ENCODE measurements around the gene LRRC43. TPM values are rescaled to one million over a fixed set of nuclear protein-coding genes. Genes with fewer than 3 reads are reported as not detected.

The LRRC43 gene
- total and polyA plus RNA-seq, 10 donors = 0.13 to 5.2 (median 0.82) TPM

DNA sequence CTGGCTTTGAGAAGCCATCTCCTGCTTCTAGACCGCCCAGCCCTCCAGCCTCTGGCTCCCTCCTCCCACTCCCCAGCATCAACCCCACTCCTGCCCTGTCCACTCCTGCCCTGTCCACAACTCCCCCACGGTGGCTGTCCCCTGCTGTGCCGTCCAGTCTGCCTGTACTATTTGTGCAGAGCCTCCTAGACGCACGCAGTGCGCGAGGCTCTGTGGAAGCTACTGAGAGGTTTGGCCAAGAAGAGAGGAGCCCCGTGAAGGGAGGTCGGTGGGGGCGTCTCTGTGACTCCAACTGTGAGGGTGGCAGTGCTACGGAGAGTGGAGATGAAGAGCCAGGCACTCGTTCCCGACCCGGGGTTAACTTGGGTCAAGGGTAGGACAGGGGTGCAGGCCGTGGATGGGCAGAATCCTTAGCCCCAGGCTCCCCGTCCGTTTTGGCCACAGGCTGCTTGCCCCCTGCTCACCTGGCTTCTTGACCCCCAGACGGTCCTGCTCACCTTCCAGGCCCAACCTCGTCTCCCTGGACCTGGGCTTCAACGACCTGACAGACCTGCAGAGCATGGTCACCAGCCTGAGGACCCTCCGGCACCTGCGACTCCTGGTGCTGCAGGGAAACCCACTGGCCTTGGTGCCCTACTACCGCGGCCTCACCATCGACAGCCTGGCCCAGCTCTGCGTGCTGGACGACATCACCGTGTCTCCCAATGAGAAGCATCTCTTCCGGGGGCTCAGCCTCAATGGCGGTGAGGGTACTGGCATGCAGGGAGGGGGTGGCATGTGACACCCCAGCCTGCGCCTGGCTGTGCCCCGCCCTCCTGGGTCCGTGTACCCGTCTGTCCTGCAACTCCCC is 6.9 kb downstream of the LRRC43 start:
- peaks cover 0 to 11% (median under 1%) of the 10 kb centered on the region in 6 donors for H3K4me1 ChIP-seq
- WGBS, 5 donors = 84 to 90% (median 90%) methylated on average over 32 to 34 of the region's 34 CpGs
- H3K27ac ChIP-seq = no peak overlapping the region
- no peak overlapping the region for H3K4me3 ChIP-seq
- H3K9me3 ChIP-seq = peaks cover 0 to 5% (median 0%) of the 10 kb centered on the region in 8 donors
- no peaks in the 10 kb centered on the region for H3K36me3 ChIP-seq
- DNase-seq = no peak
- TF ChIP-seq POLR2AphosphoS5 (IDR thresholded peaks at IDR 0.05) = no peak
- TF ChIP-seq, protein P1, sequence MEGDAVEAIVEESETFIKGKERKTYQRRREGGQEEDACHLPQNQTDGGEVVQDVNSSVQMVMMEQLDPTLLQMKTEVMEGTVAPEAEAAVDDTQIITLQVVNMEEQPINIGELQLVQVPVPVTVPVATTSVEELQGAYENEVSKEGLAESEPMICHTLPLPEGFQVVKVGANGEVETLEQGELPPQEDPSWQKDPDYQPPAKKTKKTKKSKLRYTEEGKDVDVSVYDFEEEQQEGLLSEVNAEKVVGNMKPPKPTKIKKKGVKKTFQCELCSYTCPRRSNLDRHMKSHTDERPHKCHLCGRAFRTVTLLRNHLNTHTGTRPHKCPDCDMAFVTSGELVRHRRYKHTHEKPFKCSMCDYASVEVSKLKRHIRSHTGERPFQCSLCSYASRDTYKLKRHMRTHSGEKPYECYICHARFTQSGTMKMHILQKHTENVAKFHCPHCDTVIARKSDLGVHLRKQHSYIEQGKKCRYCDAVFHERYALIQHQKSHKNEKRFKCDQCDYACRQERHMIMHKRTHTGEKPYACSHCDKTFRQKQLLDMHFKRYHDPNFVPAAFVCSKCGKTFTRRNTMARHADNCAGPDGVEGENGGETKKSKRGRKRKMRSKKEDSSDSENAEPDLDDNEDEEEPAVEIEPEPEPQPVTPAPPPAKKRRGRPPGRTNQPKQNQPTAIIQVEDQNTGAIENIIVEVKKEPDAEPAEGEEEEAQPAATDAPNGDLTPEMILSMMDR (IDR thresholded peaks at IDR 0.05 in 8 of 11, conservative IDR thresholded peaks at IDR 0.05 in 3 of 11) = no peak
- no peak for TF ChIP-seq POLR2A (IDR thresholded peaks at IDR 0.05)
- intact Hi-C loops (cut with DNase I; ENCODE audit: low total_unique reads) = loop anchor here (5.0 kb wide), 1 partner anchor 58 kb away; no protein-coding TSS in a partner anchor
- H3K27me3 ChIP-seq (replicated peaks in 1 of 7) = peaks cover 0 to 10% (median 0%) of the 10 kb centered on the region in 7 donors

DNA sequence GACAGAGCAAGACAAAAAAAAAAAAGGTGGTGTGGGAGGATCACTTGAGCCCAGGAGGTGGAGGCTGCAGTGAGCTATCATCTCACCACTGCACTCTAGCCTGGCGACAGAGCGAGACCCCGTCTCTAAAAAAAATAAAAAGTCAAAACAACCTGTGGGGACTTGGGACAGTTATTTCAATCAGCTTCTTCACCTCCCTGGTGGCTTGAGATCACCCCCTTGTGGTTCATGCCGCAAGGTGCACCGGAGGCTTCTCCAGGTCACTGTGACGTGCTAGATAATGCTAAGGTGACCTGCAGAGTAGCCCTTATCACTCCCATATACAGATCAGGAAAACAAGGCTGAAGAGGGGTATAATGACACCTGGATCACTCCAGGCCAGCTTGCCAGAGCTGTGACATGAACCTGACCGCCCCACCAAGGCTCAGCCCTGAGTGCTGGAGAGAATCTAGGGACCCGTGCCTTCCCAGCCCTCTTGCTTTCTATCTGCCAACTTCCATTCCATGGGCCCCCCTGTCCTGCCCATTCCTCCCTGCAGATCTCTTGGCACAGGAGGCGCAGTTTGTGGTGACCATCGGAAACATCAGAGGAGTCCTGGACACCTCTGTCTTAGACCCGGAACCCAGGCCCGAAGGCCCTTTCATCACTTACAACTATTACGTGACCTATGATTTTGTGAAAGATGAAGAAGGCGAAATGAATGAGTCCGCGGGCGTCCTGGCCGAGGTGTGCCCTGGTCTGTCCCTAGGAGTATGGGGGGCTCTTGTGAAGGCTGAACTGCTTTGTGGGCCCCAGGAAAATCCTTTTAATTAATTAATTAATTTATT is 8.1 kb downstream of the LRRC43 start:
- TF ChIP-seq, protein P1 (IDR thresholded peaks at IDR 0.05 in 8 of 11, conservative IDR thresholded peaks at IDR 0.05 in 3 of 11) = peak; percentile 52 to 87 (median 76)
- TF ChIP-seq POLR2A (IDR thresholded peaks at IDR 0.05) (no peak), POLR2AphosphoS5 (IDR thresholded peaks at IDR 0.05) (peak in 1 of 3 donors; percentile 14)

DNA sequence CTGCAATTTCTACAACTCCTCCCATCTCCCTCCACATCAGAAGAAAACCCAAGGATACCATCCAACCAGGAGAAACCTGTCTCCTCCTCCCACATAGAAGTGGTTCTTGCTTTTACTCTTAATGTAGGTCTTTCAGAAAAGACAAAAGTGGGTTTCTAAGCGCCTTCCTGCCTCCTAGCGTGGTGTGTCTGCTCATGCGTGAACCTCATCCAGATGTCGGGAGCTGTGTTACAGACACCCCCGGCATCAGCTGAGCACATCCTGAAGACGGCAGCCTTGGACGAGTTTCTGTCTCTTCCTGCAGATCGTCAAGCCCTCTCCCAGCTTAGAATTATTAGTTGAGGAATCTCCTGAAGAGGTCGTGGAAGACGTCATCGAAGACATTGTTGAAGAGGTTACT is 9.5 kb downstream of the LRRC43 start:
- Histone ChIP-seq H3K36me3 (no peaks in the 10 kb centered on the region), H3K4me1 (peaks cover 0 to 6% (median 0%) of the 10 kb centered on the region in 6 donors), H3K27me3 (replicated peaks in 1 of 7) (peaks cover 0 to 17% (median 0%) of the 10 kb centered on the region in 7 donors), H3K9me3 (peaks cover 0 to 13% (median 6%) of the 10 kb centered on the region in 8 donors), H3K27ac (no peak overlapping the region), H3K4me3 (no peak overlapping the region)
- TF ChIP-seq, protein P1 (IDR thresholded peaks at IDR 0.05 in 8 of 11, conservative IDR thresholded peaks at IDR 0.05 in 3 of 11) = no peak
- no peak for TF ChIP-seq POLR2A (IDR thresholded peaks at IDR 0.05)
- TF ChIP-seq POLR2AphosphoS5 (IDR thresholded peaks at IDR 0.05) = no peak
- WGBS, 5 donors = 76 to 84% (median 81%) methylated on average over 11 of the region's 11 CpGs
- intact Hi-C loops (cut with DNase I; ENCODE audit: low total_unique reads) = no loop called here
- no peak for DNase-seq

More for the DNA sequence above, 8.1 kb downstream of the LRRC43 start:
- peaks cover 0 to 10% (median 0%) of the 10 kb centered on the region in 7 donors for H3K27me3 ChIP-seq (replicated peaks in 1 of 7)
- peaks cover 0 to 13% (median 6%) of the 10 kb centered on the region in 8 donors for H3K9me3 ChIP-seq
- intact Hi-C loops (cut with DNase I; ENCODE audit: low total_unique reads) = no loop called here
- no peaks in the 10 kb centered on the region for H3K36me3 ChIP-seq
- H3K4me1 ChIP-seq = peaks cover 0 to 6% (median 0%) of the 10 kb centered on the region in 6 donors
- no peak overlapping the region for H3K4me3 ChIP-seq
- WGBS, 5 donors = 65 to 70% (median 67%) methylated on average over 16 to 18 of the region's 18 CpGs
- peak; percentile 82 for DNase-seq
- H3K27ac ChIP-seq = no peak overlapping the region
